ENCODE measurements around the gene ACY1.

ACY1 gene

DNA sequence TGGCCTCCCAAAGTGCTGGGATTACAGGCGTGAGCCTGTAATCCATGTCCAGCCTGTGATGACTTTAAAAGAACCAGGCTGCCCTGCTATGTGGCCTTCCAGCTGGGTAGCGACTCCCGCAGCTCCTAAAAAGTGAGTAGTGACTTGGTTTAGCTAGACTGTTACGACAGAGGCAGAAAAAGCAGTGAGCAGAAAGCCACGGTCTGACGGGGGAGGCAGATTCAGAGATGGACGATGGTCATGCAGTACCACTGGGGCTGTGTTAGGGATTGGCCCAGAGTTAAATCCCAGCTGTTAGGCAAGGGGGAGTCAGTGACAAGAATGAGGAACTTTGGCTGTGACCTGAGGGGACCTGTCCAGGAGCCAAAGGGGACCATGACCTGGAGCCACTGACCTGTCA, 15.4 kb downstream of the ACY1 start:
- no peak for DNase-seq (ENCODE audit: low read depth, low spot score)
- POLR2A ChIA-PET = no interaction called here

DNA sequence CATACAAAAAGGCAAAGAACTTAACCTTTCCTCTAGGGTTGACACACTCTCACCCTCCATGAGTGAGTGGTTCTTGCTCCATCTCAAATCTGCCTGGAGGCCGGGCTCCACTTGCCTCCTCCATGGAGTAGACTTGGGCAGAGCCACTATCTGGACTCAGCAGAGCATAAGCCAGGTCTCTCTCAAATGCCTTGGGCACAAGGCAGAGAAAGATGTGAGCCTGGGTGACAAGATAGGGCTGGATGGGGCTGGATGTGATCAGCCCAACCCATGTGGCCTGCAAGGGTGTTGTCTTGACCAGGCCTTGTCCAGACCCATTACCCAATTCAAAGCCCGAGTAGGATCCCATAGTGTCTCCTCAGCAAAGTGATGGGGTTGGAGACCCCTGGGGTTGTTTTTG, 16.5 kb downstream of the ACY1 start:
- ChIA-PET POLR2A (no interaction called here), CTCF (interaction anchor here (1.0 to 18.2 kb wide), 9 partner anchors 14 to 143 kb away, joined by 3 to 779 read pairs (median 10); partner anchors contain the start of genes ABHD14B and DUSP7)
- no peak overlapping the region for H3K4me3 ChIP-seq (ENCODE audit: low read depth, low read length)

More for the DNA sequence above, 15.4 kb downstream of the ACY1 start:
- TF ChIP-seq, protein P1, sequence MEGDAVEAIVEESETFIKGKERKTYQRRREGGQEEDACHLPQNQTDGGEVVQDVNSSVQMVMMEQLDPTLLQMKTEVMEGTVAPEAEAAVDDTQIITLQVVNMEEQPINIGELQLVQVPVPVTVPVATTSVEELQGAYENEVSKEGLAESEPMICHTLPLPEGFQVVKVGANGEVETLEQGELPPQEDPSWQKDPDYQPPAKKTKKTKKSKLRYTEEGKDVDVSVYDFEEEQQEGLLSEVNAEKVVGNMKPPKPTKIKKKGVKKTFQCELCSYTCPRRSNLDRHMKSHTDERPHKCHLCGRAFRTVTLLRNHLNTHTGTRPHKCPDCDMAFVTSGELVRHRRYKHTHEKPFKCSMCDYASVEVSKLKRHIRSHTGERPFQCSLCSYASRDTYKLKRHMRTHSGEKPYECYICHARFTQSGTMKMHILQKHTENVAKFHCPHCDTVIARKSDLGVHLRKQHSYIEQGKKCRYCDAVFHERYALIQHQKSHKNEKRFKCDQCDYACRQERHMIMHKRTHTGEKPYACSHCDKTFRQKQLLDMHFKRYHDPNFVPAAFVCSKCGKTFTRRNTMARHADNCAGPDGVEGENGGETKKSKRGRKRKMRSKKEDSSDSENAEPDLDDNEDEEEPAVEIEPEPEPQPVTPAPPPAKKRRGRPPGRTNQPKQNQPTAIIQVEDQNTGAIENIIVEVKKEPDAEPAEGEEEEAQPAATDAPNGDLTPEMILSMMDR (IDR thresholded peaks at IDR 0.05; ENCODE audit: insufficient read depth, low read length, missing control alignments) = no peak
- H3K4me3 ChIP-seq (ENCODE audit: low read depth, low read length) = no peak overlapping the region
- CTCF ChIA-PET = interaction anchor here (0.8 to 2.3 kb wide), 14 partner anchors 30 to 341 kb away, joined by 3 to 13 read pairs (median 4); no protein-coding TSS in a partner anchor

DNA sequence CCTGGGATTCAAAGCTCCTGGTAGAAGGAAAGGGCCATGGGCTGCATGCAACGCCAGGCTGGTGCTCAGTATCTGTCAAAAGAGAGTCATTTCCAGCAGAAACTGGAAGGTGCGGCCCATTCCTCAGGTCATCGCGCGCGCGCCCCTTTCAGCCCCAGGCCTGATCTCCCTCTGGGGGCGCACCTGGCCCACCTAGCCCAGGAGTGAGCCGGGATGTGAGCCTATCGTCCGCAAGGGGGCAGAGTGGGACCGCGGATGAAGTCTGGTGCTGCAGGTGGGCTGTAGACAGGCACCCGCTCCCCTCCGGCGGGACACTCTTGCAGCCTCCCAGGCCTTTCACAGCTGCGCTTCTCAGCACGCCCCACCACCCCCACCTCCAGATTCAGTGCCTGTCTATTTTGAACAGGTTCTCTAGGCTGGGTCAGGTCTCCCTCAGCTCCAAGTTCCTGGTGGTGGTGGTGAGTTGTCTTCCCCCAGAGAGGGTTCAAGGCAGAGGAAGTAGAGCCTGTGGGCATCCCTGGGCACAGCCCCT, 18.2 kb downstream of the ACY1 start:
- CTCF ChIA-PET = interaction anchor here (0.6 to 18.2 kb wide), 39 partner anchors 9 to 447 kb away, joined by 3 to 779 read pairs (median 5); partner anchors contain the start of genes ABHD14B, DUSP7, PARP3 and POC1A
- POLR2A ChIA-PET = interaction anchor here (0.6 kb wide), 1 partner anchor 141 kb away, joined by 3 read pairs; no protein-coding TSS in a partner anchor
- TF ChIP-seq, protein P1 (IDR thresholded peaks at IDR 0.05; ENCODE audit: insufficient read depth, low read length, missing control alignments) = peak; percentile 96
- DNase-seq (ENCODE audit: low read depth, low spot score) = no peak
- H3K4me3 ChIP-seq (ENCODE audit: low read depth, low read length) = no peak overlapping the region

More for the DNA sequence above, 16.5 kb downstream of the ACY1 start:
- TF ChIP-seq, protein P1 (IDR thresholded peaks at IDR 0.05; ENCODE audit: insufficient read depth, low read length, missing control alignments) = no peak
- no peak for DNase-seq (ENCODE audit: low read depth, low spot score)

DNA sequence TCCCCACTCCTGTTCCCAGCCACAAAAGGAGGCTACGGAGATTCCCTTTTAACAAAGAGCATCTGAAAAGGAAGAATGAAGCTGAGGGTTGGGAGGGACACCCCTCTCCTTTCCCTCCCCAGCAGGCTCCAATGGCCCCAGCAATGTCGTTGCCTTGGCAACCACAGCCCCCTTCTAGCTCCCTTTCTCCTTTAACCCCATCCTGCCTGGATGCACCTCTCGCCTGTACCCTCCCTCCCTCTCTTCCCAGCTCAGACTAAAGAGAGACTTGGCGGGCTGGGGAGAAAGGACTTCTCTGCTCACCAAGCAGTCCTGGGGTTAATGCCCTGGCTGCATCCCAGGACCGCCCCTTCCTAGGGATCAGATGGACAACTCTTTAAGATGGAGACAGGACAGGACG, 19.4 kb downstream of the ACY1 start:
- TF ChIP-seq, protein P1 (IDR thresholded peaks at IDR 0.05; ENCODE audit: insufficient read depth, low read length, missing control alignments) = no peak
- ChIA-PET CTCF (interaction anchor here (0.9 to 18.2 kb wide), 25 partner anchors 10 to 613 kb away, joined by 3 to 779 read pairs (median 7); partner anchors contain the start of genes DUSP7, PARP3 and POC1A), POLR2A (no interaction called here)
- DNase-seq (ENCODE audit: low read depth, low spot score) = no peak
- H3K4me3 ChIP-seq (ENCODE audit: low read depth, low read length) = no peak overlapping the region

DNA sequence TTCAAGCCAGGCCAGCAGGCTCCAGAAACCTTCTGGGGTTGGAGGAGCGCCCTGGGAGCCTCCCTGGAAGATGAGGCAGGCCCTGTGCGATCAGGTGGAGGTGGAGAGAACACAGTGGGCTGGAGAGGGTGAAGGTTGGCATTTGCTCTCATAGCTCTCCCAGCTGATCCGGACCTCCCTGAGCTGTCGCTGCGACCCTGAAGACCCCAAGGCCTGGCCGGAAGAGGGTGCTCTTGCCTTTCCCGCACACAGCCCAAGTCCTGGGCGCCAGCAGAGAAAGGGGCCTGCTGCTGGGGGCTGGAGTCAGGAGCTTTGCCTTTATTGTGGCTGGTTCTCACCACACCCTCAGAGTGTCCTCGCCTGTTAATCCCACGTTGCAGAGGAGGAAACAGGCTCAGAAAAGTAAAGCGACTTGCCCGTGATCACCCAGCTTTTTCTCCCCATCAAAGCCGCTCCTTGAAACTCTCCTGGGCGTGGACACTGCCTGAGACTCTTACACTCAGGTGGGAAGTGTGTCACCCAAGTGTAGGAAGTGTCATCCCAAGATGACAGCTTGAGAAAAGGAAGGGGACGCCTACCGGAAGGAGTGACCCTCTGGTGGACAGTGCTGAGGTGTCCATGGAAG, 20.9 kb downstream of the ACY1 start:
- TF ChIP-seq, protein P1 (IDR thresholded peaks at IDR 0.05; ENCODE audit: insufficient read depth, low read length, missing control alignments) = peak; percentile 82
- H3K4me3 ChIP-seq (ENCODE audit: low read depth, low read length) = no peak overlapping the region
- ChIA-PET POLR2A (interaction anchor here (1.0 to 1.7 kb wide), 4 partner anchors 42 to 150 kb away, joined by 3 to 8 read pairs (median 4); partner anchors contain the start of genes DUSP7 and POC1A), CTCF (interaction anchor here (0.6 to 18.2 kb wide), 47 partner anchors 9 to 615 kb away, joined by 3 to 779 read pairs (median 5); partner anchors contain the start of genes ACY1, DUSP7, PARP3 and POC1A)
- DNase-seq (ENCODE audit: low read depth, low spot score) = no peak

DNA sequence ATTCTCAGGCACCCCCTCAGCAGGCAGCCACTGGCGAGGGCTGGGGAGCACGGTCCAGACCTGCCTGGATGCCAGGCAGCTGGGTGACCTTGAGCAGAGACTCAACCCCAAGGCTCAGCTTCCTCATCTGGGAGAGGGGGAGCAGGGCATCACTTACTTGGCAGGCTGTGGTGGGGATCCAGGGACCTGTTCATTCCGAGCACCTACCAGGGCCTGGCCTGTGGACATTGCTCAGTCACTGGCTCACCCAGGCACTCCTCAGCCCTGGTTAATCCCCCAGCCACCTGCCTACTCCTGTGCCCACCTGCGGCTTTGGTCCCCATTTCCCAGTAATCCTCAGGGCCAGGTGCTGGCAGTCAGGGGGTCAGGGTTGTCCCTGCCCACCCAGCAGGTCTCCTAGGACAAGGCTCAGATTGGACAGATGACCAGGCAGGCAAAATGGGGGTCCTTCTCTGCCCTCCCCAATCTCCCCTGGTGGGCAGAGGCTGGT, 21.6 kb downstream of the ACY1 start:
- ChIA-PET POLR2A (interaction anchor here (0.9 to 1.7 kb wide), 6 partner anchors 9 to 150 kb away, joined by 3 to 5 read pairs (median 4); partner anchors contain the start of genes POC1A and RPL29), CTCF (interaction anchor here (0.7 to 18.2 kb wide), 48 partner anchors 9 to 616 kb away, joined by 3 to 779 read pairs (median 6); partner anchors contain the start of genes ABHD14A, ABHD14B, ACY1 and DUSP7)
- DNase-seq (ENCODE audit: low read depth, low spot score) = no peak
- TF ChIP-seq, protein P1 (IDR thresholded peaks at IDR 0.05; ENCODE audit: insufficient read depth, low read length, missing control alignments) = no peak
- no peak overlapping the region for H3K4me3 ChIP-seq (ENCODE audit: low read depth, low read length)

All from AG04449 (cell line).